Thyroid gland (tissue), 4 donors: ENCODE data around the gene POU2F2.

Source experiments
- POLR2A ChIP-seq, 2 donors: fragments of 450-650 bp; IDR thresholded peaks; one replicate each; pipeline ENCODE4 v1.6.1; 2017; ENCODE audit warnings: antibody characterized with exemption in 2 of 2, mild to moderate bottlenecking in 2 of 2, moderate library complexity in 1 of 2
- TF ChIP-seq, protein P1 (sequence below), 6 experiments: fragments of 200-600 bp in 3 of 6; fragments of 450-650 bp in 3 of 6; sonication (generic) in 3 of 6; IDR thresholded peaks; one replicate each; pipeline ENCODE4 v1.5.1; 2016 to 2019; ENCODE audit warnings: antibody characterized with exemption in 6 of 6, mild to moderate bottlenecking in 2 of 6, inconsistent platforms in 1 of 6, moderate library complexity in 1 of 6

DNA sequence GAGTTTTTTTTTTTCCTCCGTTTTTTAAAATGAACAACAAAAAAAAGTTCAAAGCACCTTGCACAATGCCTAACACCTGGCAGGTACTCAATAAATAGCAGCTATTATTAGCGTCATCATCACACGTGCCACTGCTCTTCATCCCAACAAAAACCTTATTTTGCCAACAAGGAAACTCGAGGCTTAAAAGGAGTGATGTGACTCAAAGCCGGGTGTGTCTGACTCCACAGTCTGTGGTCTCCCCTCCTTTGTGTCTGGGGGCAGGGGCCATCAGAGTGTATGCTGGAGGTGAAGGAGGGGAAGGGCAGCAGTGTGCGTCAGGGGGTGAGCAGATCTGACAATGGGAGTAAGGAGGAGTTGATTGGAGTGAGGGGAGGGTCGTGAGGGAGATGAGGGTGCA lies 34.1 kb upstream of the POU2F2 start:
- TF ChIP-seq, protein P1, sequence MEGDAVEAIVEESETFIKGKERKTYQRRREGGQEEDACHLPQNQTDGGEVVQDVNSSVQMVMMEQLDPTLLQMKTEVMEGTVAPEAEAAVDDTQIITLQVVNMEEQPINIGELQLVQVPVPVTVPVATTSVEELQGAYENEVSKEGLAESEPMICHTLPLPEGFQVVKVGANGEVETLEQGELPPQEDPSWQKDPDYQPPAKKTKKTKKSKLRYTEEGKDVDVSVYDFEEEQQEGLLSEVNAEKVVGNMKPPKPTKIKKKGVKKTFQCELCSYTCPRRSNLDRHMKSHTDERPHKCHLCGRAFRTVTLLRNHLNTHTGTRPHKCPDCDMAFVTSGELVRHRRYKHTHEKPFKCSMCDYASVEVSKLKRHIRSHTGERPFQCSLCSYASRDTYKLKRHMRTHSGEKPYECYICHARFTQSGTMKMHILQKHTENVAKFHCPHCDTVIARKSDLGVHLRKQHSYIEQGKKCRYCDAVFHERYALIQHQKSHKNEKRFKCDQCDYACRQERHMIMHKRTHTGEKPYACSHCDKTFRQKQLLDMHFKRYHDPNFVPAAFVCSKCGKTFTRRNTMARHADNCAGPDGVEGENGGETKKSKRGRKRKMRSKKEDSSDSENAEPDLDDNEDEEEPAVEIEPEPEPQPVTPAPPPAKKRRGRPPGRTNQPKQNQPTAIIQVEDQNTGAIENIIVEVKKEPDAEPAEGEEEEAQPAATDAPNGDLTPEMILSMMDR (IDR thresholded peaks at IDR 0.05): no peak
- no peak for TF ChIP-seq POLR2A (IDR thresholded peaks at IDR 0.05)
